RWPE1 (cell line): Measurements from ENCODE around the gene VIT.
"Not testable (repeated sequence)": the region's sequence is repeated elsewhere in the genome, so short reads cannot be mapped to it uniquely, and the experiment has no call there.

Experiments
- CTCF ChIA-PET: fragments of 350-600 bp; sonication (Branson Sonifier 250); formaldehyde crosslinking; extraction: SDS; loops from one replicate; lab custom pipeline; 2021; lab: Yijun Ruan, JAX
- POLR2A ChIA-PET: fragments of 400-600 bp; formaldehyde crosslinking; extraction: SDS; loops from one replicate; lab custom pipeline; 2020; ENCODE audit warnings: antibody characterized with exemption; ENCODE audit not compliant: low non-redundant PET; lab: Yijun Ruan, JAX
- DNase-seq: peaks from one replicate; pipeline ENCODE4 v3.0.0; 2012; ENCODE audit warnings: low spot score
- H3K27ac ChIP-seq: fragments of 450-650 bp; 2 replicates; pipeline ENCODE4 v1.5.1; 2017
- TF ChIP-seq, protein P1 (sequence below): fragments of 450-650 bp; conservative IDR thresholded peaks from 2 replicates; pipeline ENCODE4 v1.5.1; 2017; ENCODE audit warnings: low read depth, mild to moderate bottlenecking

VIT gene

DNA sequence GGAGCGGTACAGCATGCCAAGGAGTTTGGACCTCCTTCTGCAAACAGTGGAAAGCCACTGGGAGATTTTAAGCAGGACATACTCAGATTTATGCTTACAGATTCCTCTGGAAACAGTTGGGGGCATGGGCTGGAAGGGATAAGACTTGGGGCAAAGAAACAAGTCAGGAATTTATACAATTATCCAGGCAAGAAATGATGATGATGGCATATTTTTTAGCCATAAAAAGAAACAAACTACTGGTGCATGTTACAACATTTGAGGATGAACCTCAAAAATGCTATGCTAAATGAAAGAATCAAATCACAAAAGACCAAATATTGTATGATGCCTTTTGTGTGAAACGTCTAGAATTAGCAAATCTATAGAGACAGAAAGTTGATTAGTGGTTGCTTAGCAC, 13.5 kb upstream of the VIT start:
- H3K27ac ChIP-seq, result no peak overlapping the region
- CTCF ChIA-PET, result no interaction called here
- DNase-seq, result no peak
- TF ChIP-seq, protein P1, sequence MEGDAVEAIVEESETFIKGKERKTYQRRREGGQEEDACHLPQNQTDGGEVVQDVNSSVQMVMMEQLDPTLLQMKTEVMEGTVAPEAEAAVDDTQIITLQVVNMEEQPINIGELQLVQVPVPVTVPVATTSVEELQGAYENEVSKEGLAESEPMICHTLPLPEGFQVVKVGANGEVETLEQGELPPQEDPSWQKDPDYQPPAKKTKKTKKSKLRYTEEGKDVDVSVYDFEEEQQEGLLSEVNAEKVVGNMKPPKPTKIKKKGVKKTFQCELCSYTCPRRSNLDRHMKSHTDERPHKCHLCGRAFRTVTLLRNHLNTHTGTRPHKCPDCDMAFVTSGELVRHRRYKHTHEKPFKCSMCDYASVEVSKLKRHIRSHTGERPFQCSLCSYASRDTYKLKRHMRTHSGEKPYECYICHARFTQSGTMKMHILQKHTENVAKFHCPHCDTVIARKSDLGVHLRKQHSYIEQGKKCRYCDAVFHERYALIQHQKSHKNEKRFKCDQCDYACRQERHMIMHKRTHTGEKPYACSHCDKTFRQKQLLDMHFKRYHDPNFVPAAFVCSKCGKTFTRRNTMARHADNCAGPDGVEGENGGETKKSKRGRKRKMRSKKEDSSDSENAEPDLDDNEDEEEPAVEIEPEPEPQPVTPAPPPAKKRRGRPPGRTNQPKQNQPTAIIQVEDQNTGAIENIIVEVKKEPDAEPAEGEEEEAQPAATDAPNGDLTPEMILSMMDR, result no peak
- POLR2A ChIA-PET, result no interaction called here

DNA sequence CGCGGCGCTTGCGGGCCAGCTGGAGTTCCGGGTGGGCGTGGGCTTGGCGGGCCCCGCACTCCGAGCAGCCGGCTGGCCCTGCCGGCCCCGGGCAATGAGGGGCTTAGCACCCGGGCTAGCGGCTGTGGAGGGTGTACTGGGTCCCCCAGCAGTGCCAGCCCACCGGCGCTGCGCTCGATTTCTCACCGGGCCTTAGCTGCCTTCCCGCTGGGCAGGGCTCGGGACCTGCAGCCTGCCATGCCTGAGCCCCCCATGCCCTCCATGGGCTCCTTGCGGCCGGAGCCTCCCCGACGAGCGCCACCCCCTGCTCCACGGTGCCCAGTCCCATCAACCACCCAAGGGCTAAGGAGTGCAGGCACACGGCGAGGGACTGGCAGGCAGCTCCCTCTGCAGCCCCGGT, 8.2 kb upstream of the VIT start:
- DNase-seq, POLR2A ChIA-PET, H3K27ac ChIP-seq: not testable (repeated sequence)
- CTCF ChIA-PET, result interaction anchor here (0.7 kb wide), 1 partner anchor 97 kb away, joined by 3 read pairs; no protein-coding TSS in a partner anchor

DNA sequence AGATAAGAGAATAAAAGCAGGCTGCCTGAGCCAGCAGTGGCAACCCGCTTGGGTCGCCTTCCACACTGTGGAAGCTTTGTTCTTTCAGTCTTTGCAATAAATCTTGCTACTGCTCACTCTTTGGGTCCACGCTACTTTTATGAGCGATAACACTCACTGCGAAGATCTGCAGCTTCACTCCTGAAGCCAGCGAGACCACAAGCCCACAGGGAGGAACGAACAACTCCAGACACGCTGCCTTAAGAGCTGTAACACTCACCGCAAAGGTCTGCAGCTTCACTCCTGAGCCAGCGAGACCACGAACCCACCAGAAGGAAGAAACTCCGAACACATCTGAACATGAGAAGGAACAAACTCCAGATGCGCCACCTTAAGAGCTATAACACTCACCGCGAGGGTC, 7.5 kb upstream of the VIT start:
- CTCF ChIA-PET, result interaction anchor here (0.7 kb wide), 1 partner anchor 96 kb away, joined by 3 read pairs; no protein-coding TSS in a partner anchor
- H3K27ac ChIP-seq, DNase-seq, POLR2A ChIA-PET: not testable (repeated sequence)

DNA sequence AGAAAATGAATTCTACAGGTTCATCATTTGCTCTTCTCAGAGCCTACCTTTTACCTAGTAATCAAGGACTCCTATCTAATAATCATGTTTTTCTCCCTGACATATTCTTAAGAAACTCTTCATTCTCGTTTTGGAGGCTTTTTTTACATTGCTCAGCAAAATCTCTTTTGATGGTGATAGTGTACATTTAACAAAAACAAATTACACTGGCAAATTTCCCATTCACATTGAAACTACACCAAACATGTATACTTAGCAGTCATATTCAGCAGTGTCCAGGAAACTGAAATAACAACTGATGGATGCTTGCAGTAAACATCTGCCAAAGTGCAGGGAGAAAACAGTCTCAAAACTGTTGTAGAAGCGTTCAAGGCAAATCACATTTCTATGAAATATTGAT, 4.4 kb upstream of the VIT start:
- TF ChIP-seq, protein P1, result no peak
- POLR2A ChIA-PET, result no interaction called here
- CTCF ChIA-PET, result interaction anchor here (0.5 kb wide), 1 partner anchor 317 kb away, joined by 3 read pairs; no protein-coding TSS in a partner anchor
- H3K27ac ChIP-seq, result no peak overlapping the region
- no peak for DNase-seq

DNA sequence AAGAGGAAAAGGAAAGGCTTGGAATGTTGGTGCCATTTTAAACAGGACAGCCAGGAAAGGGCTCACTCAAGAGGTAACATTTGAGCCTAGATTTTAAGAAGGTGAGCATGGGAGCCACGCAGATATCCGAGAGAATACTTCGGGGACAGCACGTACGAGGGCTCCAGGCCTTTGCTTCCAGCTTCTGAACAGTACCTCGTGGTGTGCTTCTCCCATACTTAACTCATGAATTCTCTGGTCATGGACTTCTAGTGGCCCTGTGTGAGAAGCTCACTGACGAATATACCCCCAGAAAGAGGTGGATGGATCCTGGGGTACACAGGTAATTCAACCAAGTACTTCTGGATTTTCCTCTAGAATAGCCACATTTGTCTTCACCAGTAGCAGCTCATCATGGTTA, 2.7 kb upstream of the VIT start:
- no peak overlapping the region for H3K27ac ChIP-seq
- CTCF ChIA-PET, result interaction anchor here (0.7 to 0.8 kb wide), 2 partner anchors 12 to 65 kb away, joined by 4 to 5 read pairs; no protein-coding TSS in a partner anchor
- TF ChIP-seq, protein P1, result no peak
- no peak for DNase-seq
- POLR2A ChIA-PET, result no interaction called here

DNA sequence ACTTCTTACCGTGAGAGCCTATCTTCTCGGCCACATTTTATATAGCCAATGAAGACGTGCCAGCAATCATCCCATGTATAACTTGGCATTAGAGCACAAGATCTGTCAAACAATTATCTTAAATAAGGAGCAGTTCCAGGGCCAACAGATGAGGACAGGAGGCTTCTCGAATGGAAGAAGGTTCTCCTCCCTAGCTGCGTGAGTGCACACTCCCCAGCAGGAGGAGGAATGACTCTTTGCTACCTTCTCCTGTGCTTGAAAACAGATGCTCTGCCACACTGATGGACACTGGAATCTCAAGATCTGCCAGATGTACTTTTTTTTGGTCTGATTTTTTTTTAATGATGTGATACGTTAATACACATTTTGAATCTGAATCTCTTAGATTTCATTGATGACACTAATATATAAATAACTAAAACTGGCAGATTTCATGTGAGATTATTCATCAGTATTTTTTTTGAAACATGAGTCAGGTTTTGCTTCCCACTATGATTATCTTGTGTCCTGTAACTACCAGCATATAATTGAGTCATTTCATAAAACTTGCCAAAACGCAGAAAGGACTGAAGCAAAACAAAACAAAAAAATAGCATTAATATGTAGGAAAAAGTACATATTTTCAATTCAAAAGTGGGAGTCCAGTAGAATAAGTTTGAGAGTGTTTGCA, 626 bp upstream of the VIT start:
- CTCF ChIA-PET, result interaction anchor here (0.5 to 0.7 kb wide), 2 partner anchors 88 to 996 kb away, joined by 3 read pairs; no protein-coding TSS in a partner anchor
- H3K27ac ChIP-seq, result no peak overlapping the region
- POLR2A ChIA-PET, result no interaction called here
- DNase-seq, result peak; percentile 17
- TF ChIP-seq, protein P1, result no peak

DNA sequence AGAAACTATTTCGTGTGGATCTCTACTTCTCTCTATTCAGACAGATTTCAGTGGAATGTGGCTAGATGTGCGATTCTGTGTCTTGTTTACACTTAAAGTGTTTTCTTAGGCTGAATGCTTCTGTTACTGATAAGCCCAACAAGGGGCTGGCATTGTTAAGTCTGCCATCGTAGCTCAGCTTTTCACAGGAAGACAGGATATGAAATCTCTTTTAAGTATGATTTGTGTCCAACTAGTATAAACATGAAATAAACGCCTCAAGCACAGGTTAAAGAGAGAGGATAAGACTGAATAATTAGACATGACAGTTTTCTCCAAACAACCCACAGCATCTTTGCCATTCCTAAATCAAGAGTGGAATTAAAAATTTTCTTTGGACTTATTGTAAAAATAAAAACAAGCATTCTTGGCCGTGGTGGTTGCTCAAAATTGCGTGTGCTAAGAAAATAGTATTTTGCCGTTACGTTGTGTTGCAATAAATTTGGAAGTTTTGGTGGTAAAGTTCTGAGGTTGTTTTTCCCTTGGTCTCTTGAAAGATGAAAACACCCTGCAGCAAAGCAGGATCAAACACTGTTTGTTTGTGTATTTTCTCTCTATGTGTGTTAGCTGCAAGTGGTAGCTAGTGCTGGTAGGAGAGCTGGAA, 1.0 kb downstream of the VIT start:
- no peak for DNase-seq
- ChIA-PET CTCF (interaction anchor here (0.7 kb wide), 1 partner anchor 57 kb away, joined by 4 read pairs; no protein-coding TSS in a partner anchor), POLR2A (no interaction called here)
- H3K27ac ChIP-seq, result no peak overlapping the region
- TF ChIP-seq, protein P1, result no peak
